HEK293 (cell line): ENCODE results near the gene SMIM24.

Experiments used
- CTCF ChIA-PET: fragments of 350-600 bp; formaldehyde crosslinking; extraction: SDS; loops from one replicate; lab custom pipeline; 2021; ENCODE audit warnings: antibody characterized with exemption; lab: Yijun Ruan, JAX
- POLR2A ChIA-PET: fragments of 300-600 bp; formaldehyde crosslinking; extraction: SDS; loops from one replicate; lab custom pipeline; 2020; ENCODE audit warnings: antibody characterized with exemption, inconsistent platforms; lab: Yijun Ruan, JAX
- H3K27ac ChIP-seq: fragments of 200-500 bp; sonication (Bioruptor generic); 2 replicates; pipeline ENCODE4 v1.5.1; 2014; ENCODE audit warnings: low read depth, low read length, control low read depth, inconsistent platforms; ENCODE audit errors: extremely low read depth
- H3K36me3 ChIP-seq, 2 experiments: fragments of 200-500 bp in 1 of 2; sonication (Bioruptor generic) in 1 of 2; 1 replicate in 1 of 2; 2 replicates in 1 of 2; pipeline ENCODE4 v1.5.1; 2014 to 2017; ENCODE audit warnings: inconsistent platforms in 2 of 2, low read length in 2 of 2; ENCODE audit not compliant: control insufficient read depth in 2 of 2, insufficient read depth in 1 of 2
- H3K4me1 ChIP-seq: fragments of 200-500 bp; sonication (Bioruptor generic); 2 replicates; pipeline ENCODE4 v1.5.1; 2014; ENCODE audit warnings: mild to moderate bottlenecking, low read length, inconsistent platforms; ENCODE audit not compliant: control insufficient read depth, insufficient read depth
- H3K4me3 ChIP-seq: 2 replicates; pipeline ENCODE4 v1.5.1; 2011; ENCODE audit warnings: low read depth, mild to moderate bottlenecking, control low read depth, low read length, moderate library complexity
- H3K9me3 ChIP-seq: fragments of 200-500 bp; sonication (Bioruptor generic); 2 replicates; pipeline ENCODE4 v1.5.1; 2014; ENCODE audit warnings: low read depth, low read length, inconsistent platforms; ENCODE audit not compliant: control insufficient read depth, insufficient read depth
- EGR2 ChIP-seq: fragments of 450-650 bp; formaldehyde crosslinking; IDR thresholded peaks from 2 replicates; pipeline ENCODE4 v1.5.1; 2016; ENCODE audit warnings: low read depth, missing biosample characterization, missing genetic modification characterization
- PRDM2 ChIP-seq: fragments of 450-650 bp; formaldehyde crosslinking; IDR thresholded peaks from 2 replicates; pipeline ENCODE4 v1.5.1; 2016; ENCODE audit warnings: missing biosample characterization, missing genetic modification characterization, borderline replicate concordance
- YY2 ChIP-seq: fragments of 450-650 bp; formaldehyde crosslinking; IDR thresholded peaks from 2 replicates; pipeline ENCODE4 v1.5.1; 2016; ENCODE audit warnings: missing biosample characterization, missing genetic modification characterization
- ZNF10 ChIP-seq: fragments of 450-650 bp; formaldehyde crosslinking; IDR thresholded peaks from 2 replicates; pipeline ENCODE4 v1.5.1; 2017; ENCODE audit warnings: missing biosample characterization, missing genetic modification characterization
- ZNF121 ChIP-seq: fragments of 450-650 bp; formaldehyde crosslinking; IDR thresholded peaks from 2 replicates; pipeline ENCODE4 v1.5.1; 2016; ENCODE audit warnings: missing biosample characterization, missing genetic modification characterization
- ZNF132 ChIP-seq: fragments of 450-650 bp; formaldehyde crosslinking; IDR thresholded peaks from 2 replicates; pipeline ENCODE4 v1.5.1; 2017; ENCODE audit warnings: missing biosample characterization, missing genetic modification characterization, borderline replicate concordance
- ZNF140 ChIP-seq: fragments of 450-650 bp; formaldehyde crosslinking; IDR thresholded peaks from 2 replicates; pipeline ENCODE4 v1.5.1; 2016; ENCODE audit warnings: missing biosample characterization, missing genetic modification characterization
- ZNF174 ChIP-seq: fragments of 450-650 bp; formaldehyde crosslinking; IDR thresholded peaks from 2 replicates; pipeline ENCODE4 v1.5.0; 2017; ENCODE audit warnings: missing biosample characterization, mild to moderate bottlenecking, missing genetic modification characterization
- ZNF19 ChIP-seq: fragments of 450-650 bp; formaldehyde crosslinking; IDR thresholded peaks from 2 replicates; pipeline ENCODE4; 2016; ENCODE audit warnings: missing biosample characterization, missing genetic modification characterization, low read depth
- ZNF211 ChIP-seq: fragments of 450-650 bp; formaldehyde crosslinking; IDR thresholded peaks from 2 replicates; pipeline ENCODE4 v1.5.1; 2016; ENCODE audit warnings: low read depth, missing biosample characterization, missing genetic modification characterization
- ZNF398 ChIP-seq: fragments of 450-650 bp; formaldehyde crosslinking; IDR thresholded peaks from 2 replicates; pipeline ENCODE4 v1.5.1; 2017; ENCODE audit warnings: missing biosample characterization, missing genetic modification characterization
- ZNF473 ChIP-seq: fragments of 450-650 bp; formaldehyde crosslinking; IDR thresholded peaks from 2 replicates; pipeline ENCODE4 v1.5.1; 2017; ENCODE audit warnings: missing biosample characterization, missing genetic modification characterization
- ZNF580 ChIP-seq: fragments of 450-650 bp; formaldehyde crosslinking; IDR thresholded peaks from 2 replicates; pipeline ENCODE4 v1.5.1; 2016; ENCODE audit warnings: missing biosample characterization, missing genetic modification characterization
- ZNF629 ChIP-seq: fragments of 450-650 bp; formaldehyde crosslinking; IDR thresholded peaks from 2 replicates; pipeline ENCODE4 v1.5.1; 2017; ENCODE audit warnings: missing biosample characterization, missing genetic modification characterization
- ZNF670 ChIP-seq: fragments of 450-650 bp; formaldehyde crosslinking; IDR thresholded peaks from 2 replicates; pipeline ENCODE4 v1.5.1; 2016; ENCODE audit warnings: missing biosample characterization, missing genetic modification characterization, low read depth
- TF ChIP-seq, protein P1 (sequence below): fragments of 450-650 bp; formaldehyde crosslinking; IDR thresholded peaks from 2 replicates; pipeline ENCODE4 v1.5.1; 2016; ENCODE audit warnings: missing biosample characterization, missing genetic modification characterization, low read depth

Gene SMIM24

DNA sequence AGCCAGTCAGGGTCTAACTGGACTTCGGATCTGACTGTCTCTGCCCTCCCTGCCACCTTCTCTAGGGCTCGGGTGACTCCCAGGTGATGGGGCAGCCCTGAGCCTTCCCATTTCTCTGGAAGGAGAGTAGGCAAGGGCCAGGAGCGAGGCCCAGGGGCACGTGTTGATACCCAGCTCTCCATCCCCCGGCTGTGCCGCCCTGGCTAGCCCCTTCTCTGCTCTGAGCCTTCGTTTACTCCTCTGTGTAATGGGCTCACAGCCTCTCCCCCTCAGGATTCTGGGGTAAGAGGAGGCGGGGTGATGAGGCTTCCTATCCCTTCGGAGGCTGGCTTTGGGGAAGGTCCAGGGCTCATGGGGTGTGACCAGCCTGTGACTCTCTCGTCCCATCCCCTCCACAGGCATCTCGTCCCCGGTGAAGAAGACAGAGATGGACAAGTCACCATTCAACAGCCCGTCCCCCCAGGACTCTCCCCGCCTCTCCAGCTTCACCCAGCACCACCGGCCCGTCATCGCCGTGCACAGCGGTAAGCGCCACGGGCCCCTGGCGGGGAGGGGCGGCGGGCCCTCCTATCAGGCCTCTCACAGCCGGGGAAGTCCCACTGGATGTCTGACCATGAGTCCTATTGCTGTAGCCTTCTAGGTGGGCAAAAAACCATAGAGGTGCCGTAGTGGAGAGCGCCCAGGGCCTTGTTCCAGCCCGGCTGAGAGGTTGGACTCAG is 31.6 kb downstream of the SMIM24 start:
- H3K4me3 ChIP-seq = no peak overlapping the region
- peaks cover 0 to 47% of the 10 kb centered on the region in 2 experiments; a peak in 2 of 3 replicates for H3K36me3 ChIP-seq
- TF ChIP-seq ZNF629 (no peak), ZNF174 (tag by site-specific recombination) (no peak), PRDM2 (tag by site-specific recombination) (no peak), ZNF132 (tag by site-specific recombination) (no peak), ZNF473 (tag by site-specific recombination) (no peak), ZNF140 (tag by site-specific recombination) (no peak), ZNF10 (tag by site-specific recombination) (no peak), ZNF580 (tag by site-specific recombination) (no peak), EGR2 (tag by site-specific recombination) (no peak), ZNF211 (tag by site-specific recombination) (no peak), ZNF19 (tag by site-specific recombination) (no peak), ZNF670 (no peak), ZNF121 (tag by site-specific recombination) (no peak), YY2 (tag by site-specific recombination) (no peak), ZNF398 (tag by site-specific recombination) (no peak)
- TF ChIP-seq, protein P1, sequence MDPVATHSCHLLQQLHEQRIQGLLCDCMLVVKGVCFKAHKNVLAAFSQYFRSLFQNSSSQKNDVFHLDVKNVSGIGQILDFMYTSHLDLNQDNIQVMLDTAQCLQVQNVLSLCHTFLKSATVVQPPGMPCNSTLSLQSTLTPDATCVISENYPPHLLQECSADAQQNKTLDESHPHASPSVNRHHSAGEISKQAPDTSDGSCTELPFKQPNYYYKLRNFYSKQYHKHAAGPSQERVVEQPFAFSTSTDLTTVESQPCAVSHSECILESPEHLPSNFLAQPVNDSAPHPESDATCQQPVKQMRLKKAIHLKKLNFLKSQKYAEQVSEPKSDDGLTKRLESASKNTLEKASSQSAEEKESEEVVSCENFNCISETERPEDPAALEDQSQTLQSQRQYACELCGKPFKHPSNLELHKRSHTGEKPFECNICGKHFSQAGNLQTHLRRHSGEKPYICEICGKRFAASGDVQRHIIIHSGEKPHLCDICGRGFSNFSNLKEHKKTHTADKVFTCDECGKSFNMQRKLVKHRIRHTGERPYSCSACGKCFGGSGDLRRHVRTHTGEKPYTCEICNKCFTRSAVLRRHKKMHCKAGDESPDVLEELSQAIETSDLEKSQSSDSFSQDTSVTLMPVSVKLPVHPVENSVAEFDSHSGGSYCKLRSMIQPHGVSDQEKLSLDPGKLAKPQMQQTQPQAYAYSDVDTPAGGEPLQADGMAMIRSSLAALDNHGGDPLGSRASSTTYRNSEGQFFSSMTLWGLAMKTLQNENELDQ (tag by site-specific recombination) = no peak
- TF ChIP-seq, all 188 proteins: peak for 0
- Histone ChIP-seq H3K4me1 (no peaks in the 10 kb centered on the region; the same call in 1 of the 2 replicates), H3K9me3 (no peaks in the 10 kb centered on the region), H3K27ac (no peak overlapping the region)
- ChIA-PET POLR2A (no interaction called here), CTCF (interaction anchor here (0.5 to 0.6 kb wide), 2 partner anchors 20 to 113 kb away, joined by 3 read pairs; no protein-coding TSS in a partner anchor)
